ENCODE measurements around the gene WWOX.

WWOX gene

DNA sequence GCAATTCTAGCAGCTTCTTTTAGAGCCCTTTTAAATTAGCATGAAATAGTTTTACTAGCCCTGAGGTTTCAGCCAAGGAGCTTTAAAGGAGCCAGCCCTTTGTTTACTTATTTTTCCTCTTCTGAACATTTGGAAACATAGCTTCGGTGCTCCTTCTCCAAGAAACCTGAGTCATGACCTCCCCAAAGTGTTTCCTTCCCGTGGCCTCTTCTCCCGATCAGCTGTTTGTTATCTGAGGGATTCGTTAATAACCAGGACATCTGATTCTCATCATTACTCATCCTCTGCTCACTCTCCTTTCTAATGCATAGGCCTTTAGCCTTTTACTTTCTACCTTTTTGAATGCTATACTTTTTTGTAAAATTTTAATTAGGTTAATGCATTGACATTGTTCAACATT is 204.5 kb downstream of the WWOX start:
- no peak for DNase-seq (ENCODE audit: low spot score)

DNA sequence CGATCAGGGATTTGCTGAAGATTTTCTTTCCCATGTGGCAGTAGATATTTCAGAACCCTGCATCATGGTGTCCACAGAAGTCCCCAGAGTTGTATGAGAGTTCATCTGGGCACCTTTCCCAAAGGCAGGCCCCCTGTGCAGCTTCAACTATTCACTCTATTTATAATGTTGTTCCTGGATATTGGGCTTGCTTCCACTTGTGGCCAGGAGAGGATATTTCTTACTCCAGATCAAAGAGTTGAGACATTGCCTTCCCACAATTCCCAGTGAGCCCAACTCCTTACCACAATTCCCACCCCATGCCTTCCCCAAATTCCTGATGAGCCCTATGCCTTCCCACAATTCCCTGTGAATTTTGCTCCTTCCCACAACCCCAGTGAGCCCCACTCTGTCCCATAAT is 206.9 kb downstream of the WWOX start:
- DNase-seq (ENCODE audit: low spot score): no peak

DNA sequence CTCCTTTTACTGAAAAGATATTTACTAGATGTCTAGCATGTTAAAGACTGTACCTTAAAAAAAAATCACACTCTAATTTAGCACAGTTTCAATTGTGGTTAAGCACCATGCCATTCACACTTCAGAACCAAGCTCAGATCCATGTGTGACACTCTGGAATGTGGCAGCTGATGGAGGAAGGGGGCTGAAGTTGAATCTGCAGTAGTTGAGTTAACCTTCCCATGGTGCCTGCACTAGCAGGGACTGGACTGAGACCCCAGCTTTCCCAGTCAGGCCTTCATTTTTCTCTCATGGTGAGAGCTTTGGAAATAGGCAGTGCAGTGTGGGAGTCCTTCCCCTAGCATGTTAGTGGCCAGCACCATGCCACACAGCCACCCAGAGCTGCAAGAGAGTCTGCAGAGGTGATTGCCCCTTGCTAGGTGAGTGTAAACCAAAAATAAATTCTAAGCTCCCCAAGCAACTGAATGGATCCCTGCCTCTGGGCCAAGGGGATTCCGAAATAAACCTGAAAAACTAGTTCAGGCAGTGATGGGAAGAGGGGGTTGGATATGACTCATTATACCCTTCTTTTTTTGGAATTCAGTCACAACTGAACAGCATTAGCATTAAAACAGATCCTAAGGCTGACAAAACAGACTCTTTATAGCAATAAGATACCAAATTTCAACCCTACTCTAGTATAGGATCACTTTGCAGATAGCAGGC is 208.5 kb downstream of the WWOX start:
- DNase-seq (ENCODE audit: low spot score): no peak

DNA sequence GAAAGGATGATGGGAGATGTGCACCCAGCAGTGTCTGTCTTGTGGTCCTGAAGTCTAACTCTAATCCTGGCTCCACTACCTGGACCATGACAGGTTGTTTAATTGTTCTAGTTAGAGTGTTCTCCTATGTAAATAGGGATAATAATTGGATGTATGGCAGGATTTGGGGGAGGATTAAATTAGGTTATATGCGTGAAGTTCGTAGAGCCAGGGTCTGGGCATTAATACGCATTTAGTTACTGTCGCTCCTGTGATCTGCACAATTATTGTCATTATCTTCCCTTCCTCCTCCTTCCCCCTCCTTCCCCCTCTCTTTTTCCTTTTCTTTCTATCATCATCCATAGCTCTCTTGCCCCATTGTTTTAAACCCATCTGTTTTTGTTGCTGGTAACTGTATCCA is 210.3 kb downstream of the WWOX start:
- no peak for DNase-seq (ENCODE audit: low spot score)

DNA sequence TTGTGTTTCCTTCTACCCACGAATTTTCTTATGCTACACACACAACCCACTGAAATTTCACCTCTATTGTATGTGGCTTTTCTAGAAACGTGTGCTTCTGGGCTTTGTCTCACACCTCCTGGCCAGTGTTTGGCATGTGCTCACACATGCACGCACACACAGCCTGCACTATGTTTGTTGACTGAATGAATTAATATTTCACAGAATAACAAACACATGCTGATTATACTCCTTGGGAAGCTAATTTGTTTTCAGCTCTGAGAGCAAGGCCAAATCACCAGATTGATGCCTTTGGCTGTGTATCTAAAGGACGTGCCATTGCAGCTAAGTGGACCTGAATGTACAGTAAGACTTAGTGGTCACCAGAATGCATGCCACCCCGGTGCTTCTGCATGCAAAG is 210.7 kb downstream of the WWOX start:
- no peak for DNase-seq (ENCODE audit: low spot score)

DNA sequence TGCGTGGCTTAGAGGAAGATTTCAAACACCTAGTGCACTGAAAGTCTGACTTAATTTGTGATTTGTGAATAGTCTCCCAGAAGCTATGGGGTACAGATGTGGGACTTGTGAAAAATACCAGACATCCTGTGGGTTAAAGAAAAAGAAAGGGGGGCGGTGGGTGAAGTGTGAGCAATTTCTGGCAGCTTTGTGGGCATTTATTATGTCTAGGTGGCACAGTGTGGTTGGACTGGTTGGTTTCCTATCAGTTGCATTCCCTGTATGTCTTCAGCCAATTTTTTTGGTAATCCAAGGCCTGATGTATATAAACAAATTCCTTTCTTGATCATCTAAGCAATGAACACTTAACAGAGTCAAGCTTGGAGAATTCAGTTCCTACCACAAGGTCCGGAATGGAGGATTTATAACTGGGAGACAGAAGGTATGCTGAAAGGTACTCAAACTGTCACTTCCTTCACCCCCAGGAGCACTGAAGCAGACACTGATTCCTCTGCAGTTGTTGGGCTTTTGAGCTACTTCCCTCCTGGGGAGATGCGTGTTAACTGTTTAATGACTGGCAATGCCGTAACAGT is 211.6 kb downstream of the WWOX start:
- DNase-seq (ENCODE audit: low spot score): no peak

DNA sequence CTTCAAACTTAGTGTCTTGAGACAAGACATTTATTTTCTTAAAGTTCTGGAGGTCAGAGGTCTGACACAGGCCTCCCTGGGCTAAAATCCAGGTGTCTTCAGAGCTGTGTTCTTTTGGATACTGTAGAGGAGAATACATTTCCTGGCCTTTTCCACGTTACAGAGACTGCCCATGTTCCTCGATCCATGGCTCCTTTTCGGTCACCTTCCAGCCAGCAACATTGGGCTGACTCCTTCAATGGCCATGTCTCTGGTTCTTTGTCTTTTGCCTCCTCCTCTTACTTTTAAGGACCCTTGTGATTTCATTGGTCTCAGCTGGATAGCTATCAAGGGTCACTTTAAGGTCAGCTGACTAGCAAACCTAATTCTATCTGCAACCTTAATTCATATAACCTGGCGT is 212.4 kb downstream of the WWOX start:
- DNase-seq (ENCODE audit: low spot score): no peak

DNA sequence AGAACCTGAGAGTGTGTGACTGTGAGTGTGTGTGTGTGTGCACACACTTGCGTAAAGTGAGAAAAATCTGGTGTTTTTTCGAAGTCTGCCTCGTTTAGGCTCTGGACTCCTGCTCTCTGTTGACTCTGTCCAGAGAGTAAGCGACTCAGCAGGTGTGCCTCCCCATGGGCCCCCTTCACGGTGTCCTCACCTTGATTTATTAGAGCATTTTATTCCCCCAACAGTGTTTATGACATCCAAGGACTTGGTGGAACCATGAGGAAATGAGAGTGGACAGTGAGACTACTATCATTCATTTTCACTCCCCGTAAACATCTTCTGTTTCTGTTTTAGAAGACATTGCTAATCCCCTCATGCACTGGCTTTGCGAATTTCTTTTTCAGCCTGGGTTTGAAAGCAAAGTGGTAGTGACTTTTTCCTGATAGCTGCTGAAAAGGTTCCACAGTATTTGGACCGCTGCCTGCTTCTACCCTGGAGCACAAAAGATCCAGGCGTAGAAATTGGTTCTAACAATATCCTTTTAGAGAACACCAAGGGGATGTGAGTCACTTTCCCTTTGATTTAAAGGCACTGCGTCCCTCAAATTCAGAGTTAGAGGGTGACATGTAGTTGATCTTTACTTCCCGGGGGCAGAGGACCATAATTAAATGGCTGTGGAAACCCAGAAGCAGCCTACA is 218.2 kb downstream of the WWOX start:
- DNase-seq (ENCODE audit: low spot score): peak; percentile 14

DNA sequence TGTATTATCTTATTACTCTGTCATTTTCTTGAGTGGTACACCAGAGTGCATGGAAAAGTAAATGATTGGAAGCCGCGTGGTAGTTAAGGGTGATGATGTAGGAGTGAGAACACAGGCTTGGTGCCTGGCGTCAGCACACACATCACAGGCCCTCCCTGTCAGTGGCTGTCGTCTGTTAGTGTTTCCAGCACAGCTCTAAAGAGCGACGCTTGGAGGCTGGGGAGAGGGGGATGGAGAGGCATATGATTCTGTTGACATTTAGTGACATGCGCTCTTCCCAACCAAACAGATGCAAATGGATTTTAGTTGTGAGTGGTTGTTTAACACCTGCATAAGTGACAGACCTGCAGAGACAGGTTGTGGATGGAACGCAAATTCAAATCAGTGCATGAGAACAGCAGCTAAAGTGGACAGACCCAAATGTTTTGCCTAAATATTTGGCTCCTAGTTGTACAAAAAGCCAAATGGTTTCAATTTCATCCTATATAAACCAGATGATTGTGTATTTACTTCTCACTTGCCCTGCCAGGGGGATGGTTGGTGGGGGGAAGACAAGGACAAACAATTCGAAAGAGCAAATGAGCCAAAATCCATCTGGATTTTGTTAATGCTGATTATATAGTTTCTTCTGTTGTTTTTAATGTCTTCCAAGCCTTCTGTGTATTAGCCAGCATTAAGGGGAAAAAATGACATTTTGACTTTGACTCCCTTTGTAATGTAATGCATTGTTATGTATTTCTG is 222.3 kb downstream of the WWOX start:
- no peak for DNase-seq (ENCODE audit: low spot score)

DNA sequence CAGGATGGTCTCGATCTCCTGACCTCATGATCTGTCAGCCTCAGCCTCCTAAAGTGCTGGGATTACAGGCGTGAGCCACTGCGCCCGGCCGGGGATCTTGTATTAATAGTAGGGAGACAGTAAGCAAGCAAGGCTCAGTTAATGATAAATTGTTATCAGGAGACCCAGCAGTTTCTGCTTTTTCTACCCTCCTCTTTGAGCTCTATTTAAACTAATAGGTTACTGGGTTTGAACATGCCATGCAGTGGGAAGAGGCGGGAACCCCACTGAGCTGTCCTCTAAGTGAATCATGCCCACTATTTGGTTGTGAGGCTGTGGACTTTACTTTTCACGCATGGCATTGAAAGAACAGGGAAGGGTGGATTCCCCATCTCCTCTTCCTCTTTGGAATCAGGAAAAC is 223.9 kb downstream of the WWOX start:
- DNase-seq (ENCODE audit: low spot score): no peak

DNA sequence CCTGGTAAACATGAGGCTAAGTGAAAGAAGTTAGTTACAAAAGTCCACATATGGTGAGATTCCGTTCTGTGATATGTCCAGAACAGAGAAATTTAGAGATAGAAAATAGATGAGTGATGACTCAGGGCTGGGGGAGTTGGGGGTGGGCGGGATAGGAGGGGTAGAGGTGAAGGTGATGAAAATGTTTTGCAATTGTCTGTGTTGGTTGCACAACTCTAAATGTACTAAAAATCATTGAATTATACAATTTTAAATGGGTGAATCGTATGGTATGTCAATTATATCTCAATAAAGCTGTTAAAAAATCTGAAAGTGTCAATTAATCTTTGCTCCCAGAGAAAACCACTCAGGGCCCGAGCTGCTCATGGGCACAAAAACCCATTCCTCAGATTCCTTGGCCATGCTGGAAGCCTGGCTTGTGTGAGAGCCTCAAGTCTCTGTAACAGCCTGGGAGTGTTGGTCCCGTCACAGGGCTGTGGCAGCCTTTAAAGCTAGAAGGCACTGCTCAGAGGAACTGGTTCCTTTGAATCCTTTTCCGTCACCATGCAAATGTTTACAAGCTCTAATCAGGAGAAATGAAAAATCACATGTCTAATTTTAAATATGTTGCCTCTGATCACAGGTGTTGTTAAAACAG is 225.3 kb downstream of the WWOX start:
- DNase-seq (ENCODE audit: low spot score): peak; percentile 0

DNA sequence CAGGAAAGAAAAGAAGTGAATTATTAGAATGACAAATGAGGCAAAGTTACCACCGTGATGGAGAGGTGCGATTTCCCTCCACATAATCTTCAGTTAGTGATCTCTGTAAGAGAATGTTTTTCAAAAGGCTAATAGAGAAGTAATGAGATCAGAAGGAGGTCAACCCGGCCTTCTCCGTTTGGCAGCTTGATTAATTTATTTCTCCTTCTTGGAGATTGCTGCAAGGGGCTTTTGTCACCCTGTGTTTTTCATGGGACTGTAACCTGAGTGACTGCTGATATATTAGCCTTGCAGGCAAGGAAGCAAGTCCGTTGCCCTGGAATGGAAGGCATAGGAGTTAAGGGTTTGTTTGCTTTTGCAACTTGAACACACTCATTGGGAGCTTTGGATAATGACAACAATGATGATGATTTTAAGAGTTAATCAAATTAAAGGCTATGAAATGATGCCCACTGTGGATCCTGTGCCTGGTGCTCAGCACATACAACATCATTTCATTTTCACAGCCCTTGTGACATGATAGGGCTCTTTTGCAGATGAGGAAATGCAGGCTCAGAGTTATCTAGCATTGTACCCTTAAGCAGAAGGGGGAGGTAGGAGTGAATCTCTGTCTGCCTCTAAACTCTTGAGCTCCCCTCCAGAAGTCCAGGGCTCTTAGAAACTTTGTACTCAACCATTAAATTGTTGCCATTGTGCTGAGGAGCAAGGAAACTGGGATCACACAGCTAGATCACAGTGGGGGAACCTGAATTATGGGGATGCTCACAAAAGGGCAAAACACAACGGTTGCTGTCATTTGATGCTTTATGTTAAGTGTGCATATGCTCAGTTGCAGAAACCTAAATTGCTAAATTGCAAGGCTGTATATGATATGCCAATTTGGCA is 226.3 kb downstream of the WWOX start:
- peak; percentile 0 for DNase-seq (ENCODE audit: low spot score)

DNA sequence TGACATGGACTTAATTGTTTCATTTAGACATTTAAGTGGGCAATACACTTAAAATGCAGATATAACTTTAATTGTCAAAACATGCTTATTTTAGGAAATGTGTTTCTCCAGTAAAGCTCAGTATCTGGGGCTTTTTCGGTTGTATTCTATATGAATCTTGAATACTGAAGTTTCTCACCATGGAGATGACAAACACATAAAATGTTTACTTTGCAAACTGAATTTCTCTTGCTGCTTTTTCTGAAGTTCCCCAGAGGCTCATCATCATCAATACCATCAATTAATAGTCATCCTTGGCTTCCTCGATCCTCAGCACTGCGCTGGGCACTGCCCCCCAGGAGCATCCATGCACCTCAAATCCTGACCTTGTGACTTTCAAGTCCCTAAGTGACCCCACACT is 227.3 kb downstream of the WWOX start:
- DNase-seq (ENCODE audit: low spot score): no peak

DNA sequence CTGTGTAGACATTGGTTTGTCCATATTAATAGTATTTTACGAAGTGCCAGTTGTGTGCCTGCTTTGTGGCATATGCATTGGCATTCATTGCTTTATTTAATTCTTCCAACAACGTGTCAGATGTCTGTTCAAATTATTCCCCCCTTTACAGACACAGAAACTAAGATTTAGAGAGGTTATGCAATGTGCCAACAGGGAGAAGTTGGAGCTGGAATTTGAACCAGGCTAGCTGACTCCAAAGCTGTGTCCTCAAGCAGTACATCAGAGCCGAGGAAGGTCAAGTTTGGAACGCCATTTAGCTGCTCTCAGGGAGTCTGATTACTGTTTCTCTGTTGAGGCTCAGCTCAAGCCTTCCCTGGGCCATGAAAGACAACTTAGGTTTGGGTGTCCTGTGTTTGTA is 232.3 kb downstream of the WWOX start:
- DNase-seq (ENCODE audit: low spot score): peak; percentile 0

DNA sequence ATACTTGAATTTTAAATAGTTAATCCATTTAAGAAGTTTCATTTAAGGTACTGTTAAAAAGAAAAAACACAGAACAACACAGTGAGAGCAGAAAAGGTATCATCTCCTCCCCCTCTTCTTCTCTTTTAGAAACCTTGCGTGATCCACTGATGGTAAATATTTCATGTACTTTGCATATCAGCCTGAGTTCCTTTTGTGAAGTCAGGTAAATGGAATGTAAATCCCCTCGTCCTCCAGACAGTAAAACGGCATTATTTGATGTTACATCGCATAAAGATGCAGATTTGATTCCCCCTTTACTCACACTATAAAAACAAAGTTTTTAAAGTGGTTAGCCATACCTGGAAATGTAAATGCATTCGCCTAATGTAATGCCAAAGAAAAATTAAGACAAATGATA is 234.4 kb downstream of the WWOX start:
- DNase-seq (ENCODE audit: low spot score): no peak

DNA sequence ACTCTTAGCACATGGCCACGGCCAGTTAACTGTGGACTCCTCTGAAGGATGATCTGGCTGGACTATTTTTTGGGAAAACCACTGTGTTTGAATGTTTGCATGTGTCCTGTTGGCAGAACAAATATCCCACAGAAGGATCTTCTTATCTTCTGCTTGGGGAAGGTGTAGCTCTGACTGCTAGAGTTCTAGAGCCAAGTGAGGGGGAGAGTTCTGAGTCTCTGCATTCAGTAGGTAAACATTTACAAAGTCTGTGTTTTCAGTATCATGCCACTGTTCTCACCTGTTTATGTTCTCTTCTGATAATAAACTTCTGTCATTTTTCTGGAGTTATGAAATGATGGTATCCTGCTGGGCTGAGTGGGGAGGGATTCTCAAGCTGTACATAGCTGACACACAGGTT is 241.1 kb downstream of the WWOX start:
- DNase-seq (ENCODE audit: low spot score): no peak

DNA sequence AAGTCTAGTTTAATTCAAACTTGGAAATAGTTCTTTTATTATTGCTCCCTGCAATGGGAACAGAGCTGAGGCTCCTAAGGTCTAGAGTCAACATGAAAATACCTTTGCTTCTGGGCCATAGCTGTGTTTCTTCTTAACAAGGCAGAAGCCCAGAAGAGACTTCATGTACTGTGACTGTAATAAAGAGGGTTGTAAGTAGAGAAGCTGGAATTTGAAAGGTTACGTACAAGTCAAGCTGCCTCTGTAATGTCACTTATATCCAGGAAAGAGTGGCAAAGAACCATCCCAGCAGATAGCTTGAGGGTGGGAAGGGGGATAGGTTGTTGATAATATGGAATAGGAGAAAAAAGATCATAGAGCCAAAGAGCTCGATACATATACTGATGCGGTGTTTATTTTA is 248.6 kb downstream of the WWOX start:
- no peak for DNase-seq (ENCODE audit: low spot score)

DNA sequence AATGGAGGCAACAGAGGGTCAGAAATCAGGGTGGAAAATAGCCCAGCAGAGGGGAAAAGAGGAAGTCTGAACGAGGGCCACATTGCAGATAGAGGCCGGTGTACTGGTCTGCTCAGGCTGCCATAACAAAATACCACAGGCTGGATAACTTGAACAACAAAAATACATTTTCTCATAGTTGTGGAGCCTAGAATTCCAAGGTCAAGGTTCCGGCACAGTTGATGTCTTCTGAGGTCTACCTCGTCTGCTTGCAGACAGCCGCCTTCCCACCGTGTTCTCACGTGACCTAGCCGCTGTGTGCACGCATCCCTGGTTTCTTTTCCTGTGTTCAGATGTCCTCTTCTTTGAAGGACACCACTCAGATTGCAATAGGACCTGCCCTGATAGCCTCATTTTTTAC is 249.4 kb downstream of the WWOX start:
- no peak for DNase-seq (ENCODE audit: low spot score)

DNA sequence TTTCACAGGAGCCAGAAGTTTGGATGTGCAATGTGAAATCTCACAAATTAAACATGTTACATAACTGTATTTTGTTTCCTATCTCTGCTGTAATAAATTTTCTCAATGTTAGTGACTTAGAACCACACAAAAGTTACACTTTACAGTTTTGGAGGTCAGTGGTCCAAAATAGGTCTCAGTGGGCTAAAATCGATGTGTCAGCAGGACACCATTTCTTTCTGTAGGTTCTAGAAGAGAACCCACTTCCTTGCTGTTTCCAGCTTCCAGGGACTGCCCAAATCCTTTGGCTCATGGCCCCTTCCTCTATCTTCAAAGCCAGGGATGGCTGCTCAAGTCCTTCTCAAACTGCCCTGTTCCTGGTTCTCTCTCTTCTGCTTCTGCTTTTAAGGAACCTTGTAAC is 252.7 kb downstream of the WWOX start:
- DNase-seq (ENCODE audit: low spot score): no peak

DNA sequence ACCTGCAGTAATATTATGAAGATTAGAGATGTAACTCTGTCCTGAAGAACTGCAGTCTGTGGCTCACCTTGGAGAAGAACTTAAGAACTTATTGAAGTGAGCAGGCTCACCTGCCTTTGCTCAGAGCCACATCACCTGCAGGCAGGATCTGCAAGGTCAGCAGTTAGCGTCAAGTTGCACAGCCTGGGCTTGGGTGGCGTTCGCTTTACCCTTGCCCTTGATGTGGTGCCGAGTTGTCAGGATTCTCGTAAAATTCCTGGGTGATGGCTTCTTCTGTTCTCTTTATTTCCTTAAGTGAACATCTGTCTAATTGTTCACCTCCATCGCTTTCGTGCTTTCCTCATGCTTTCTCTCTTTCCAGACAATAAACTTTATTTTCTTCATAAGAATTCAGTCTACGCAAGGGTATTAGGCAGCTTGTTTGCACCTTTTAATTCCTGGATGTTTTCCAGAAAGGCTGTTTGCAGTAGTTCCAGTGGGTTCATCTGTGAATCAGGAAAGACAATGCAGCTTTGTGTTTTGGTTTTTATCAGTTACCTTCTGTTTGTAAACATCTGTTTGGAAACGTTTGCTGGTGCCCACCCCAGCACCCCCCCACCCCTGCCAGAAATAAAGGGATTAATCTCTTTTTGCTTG is 254.3 kb downstream of the WWOX start:
- no peak for DNase-seq (ENCODE audit: low spot score)

DNA sequence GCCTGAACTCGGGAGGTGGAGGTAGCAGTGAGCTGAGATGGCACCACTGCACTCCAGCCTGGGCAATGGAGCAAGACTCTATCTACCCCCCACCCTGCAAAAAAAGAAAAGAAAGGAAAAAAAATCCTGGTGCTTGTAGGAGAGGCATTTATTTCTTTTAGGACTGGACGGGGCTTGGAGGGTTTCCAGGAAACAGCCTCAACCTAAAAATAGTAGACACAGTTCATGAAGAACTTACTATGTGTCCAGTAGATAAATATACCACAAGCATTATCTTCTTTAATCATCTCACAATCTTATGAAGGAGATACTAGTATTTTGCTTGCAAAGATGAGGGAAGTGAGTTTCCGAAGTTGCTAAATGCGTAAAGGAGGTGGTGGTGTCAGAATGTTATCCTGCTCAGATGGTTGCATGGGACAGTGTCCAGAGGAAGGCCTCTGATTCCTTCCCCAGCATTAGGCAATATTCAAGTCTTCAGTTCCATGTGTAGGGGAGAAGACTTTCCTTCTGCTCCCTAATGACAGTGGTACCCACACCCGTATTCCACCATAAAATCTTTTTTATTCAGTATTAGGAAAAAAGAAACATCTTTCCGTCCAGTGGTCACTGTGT is 263.2 kb downstream of the WWOX start:
- DNase-seq (ENCODE audit: low spot score): no peak
